GM12878 (cell line): ENCODE data around the gene PDE10A. TPM values are rescaled to one million over a fixed set of nuclear protein-coding genes. Genes with fewer than 3 reads are reported as not detected.

Experiments used
- ATAC-seq: fragments of 200-7000 bp; cut with Tn5 transposase; 3 replicates; pipeline ENCODE4 v1.9.1; 2020; ENCODE audit warnings: mild to moderate bottlenecking, moderate library complexity
- BruUV-seq: library from RNA; stranded (reverse); fragments of 400-500 nt; replicated peaks from 2 replicates; lab custom pipeline; 2021; lab: Mats Ljungman, UMichigan
- CTCF ChIA-PET: fragments of 300-600 bp; sonication (Branson Sonifier 250); formaldehyde crosslinking; extraction: SDS; loops from one replicate; lab custom pipeline; 2021; ENCODE audit warnings: inconsistent platforms; lab: Yijun Ruan, JAX
- POLR2A ChIA-PET: fragments of 350-600 bp; formaldehyde crosslinking; extraction: SDS; loops from one replicate; lab custom pipeline; 2021; ENCODE audit warnings: inconsistent platforms; lab: Charles Lee
- RAD21 ChIA-PET: fragments of 300-600 bp; sonication (Branson Sonifier 250); formaldehyde crosslinking; loops from one replicate; lab custom pipeline; 2023; ENCODE audit warnings: antibody characterized with exemption; ENCODE audit not compliant: unreplicated experiment; lab: Charles Lee
- SMC1A ChIA-PET: fragments of 300-600 bp; sonication (Branson Sonifier 250); formaldehyde crosslinking; loops from one replicate; lab custom pipeline; 2023; ENCODE audit not compliant: unreplicated experiment, uncharacterized antibody; lab: Charles Lee
- DNase-seq: peaks from one replicate; pipeline ENCODE4 v3.0.0-alpha.2; 2011; ENCODE audit warnings: low read depth, low spot score
- FAIRE-seq: peaks from 3 replicates; lab custom pipeline; 2011; peaks lifted over from hg19 to GRCh38; lab: Jason Lieb, UNC
- H2AFZ ChIP-seq: 2 replicates; pipeline ENCODE4 v1.6.0; 2011; ENCODE audit warnings: low read depth, low read length, control low read depth; ENCODE audit not compliant: control insufficient read depth
- H3K27ac ChIP-seq: 2 replicates; pipeline ENCODE4 v1.5.1; 2011; ENCODE audit warnings: control low read depth; ENCODE audit not compliant: control insufficient read depth, insufficient read depth
- H3K27me3 ChIP-seq, 2 experiments: replicated peaks in 1 of 2; 2 replicates each; pipeline versions ENCODE4 v1.6.0 to v1.6.1; 2011; ENCODE audit warnings: low read length in 1 of 2; ENCODE audit not compliant: control insufficient read depth in 2 of 2, insufficient read depth in 2 of 2
- H3K36me3 ChIP-seq, 2 experiments: 2 replicates each; pipeline ENCODE4 v1.5.1; 2011; ENCODE audit warnings: low read length in 1 of 2; ENCODE audit not compliant: control insufficient read depth in 2 of 2, insufficient read depth in 2 of 2
- H3K4me1 ChIP-seq: 2 replicates; pipeline ENCODE4 v1.6.1; 2011; ENCODE audit warnings: mild to moderate bottlenecking, low read length, moderate library complexity, mixed read lengths; ENCODE audit not compliant: control insufficient read depth, insufficient read depth
- H3K4me2 ChIP-seq: 2 replicates; pipeline ENCODE4 v1.6.0; 2011; ENCODE audit warnings: control low read depth; ENCODE audit not compliant: control insufficient read depth, insufficient read depth
- H3K4me3 ChIP-seq: fragments of 200-600 bp; sonication (generic); 2 replicates; pipeline ENCODE4 v1.5.1; 2016
- H3K79me2 ChIP-seq: 2 replicates; pipeline ENCODE4 v1.6.0; 2011; ENCODE audit warnings: low read length; ENCODE audit not compliant: control insufficient read depth, insufficient read depth
- H3K9ac ChIP-seq: 2 replicates; pipeline ENCODE4 v1.8.0; 2011; ENCODE audit warnings: low read length, control low read depth, mixed read lengths; ENCODE audit not compliant: control insufficient read depth, insufficient read depth
- H3K9me3 ChIP-seq: replicated peaks from 3 replicates; pipeline ENCODE4 v1.5.1; 2011; ENCODE audit warnings: mild to moderate bottlenecking, low read length; ENCODE audit not compliant: control insufficient read depth, insufficient read depth
- H4K20me1 ChIP-seq: 2 replicates; pipeline ENCODE4 v1.6.0; 2011; ENCODE audit not compliant: control insufficient read depth, insufficient read depth
- ASH2L ChIP-seq: fragments of 300-600, 200-600 bp; sonication (generic); IDR thresholded peaks from 2 replicates; pipeline ENCODE4 v1.6.1; 2017; ENCODE audit warnings: low read depth, mild to moderate bottlenecking, borderline replicate concordance
- BHLHE40 ChIP-seq, 2 experiments: fragments of 450-650 bp in 1 of 2; IDR thresholded peaks; 2 replicates each; pipeline ENCODE4 v1.6.1; 2011 to 2017; ENCODE audit warnings: low read depth in 2 of 2, borderline replicate concordance in 1 of 2, improper control_type of control experiment in 1 of 2, low read length in 1 of 2, mild to moderate bottlenecking in 1 of 2
- CHD4 ChIP-seq: fragments of 200-600 bp; sonication (generic); IDR thresholded peaks from 2 replicates; pipeline ENCODE4 v1.6.1; 2016; ENCODE audit warnings: mild to moderate bottlenecking
- FOS ChIP-seq: IDR thresholded peaks from 3 replicates; pipeline ENCODE4 v1.6.1; 2011; ENCODE audit warnings: borderline replicate concordance; ENCODE audit not compliant: insufficient read length; ENCODE audit errors: extremely low read depth
- POLR2A ChIP-seq: IDR thresholded peaks from 2 replicates; pipeline ENCODE4 v1.6.1; 2011; ENCODE audit warnings: low read depth, mild to moderate bottlenecking, low read length
- RAD51 ChIP-seq: fragments of 450-650 bp; IDR thresholded peaks from 2 replicates; pipeline ENCODE4 v1.6.1; 2016; ENCODE audit warnings: moderate library complexity, mild to moderate bottlenecking, inconsistent platforms
- RCOR1 ChIP-seq: conservative IDR thresholded peaks from 2 replicates; pipeline ENCODE4 v1.6.1; 2012; ENCODE audit warnings: low read depth, low read length, improper control_type of control experiment
- SMAD1 ChIP-seq: fragments of 450-650 bp; IDR thresholded peaks from 2 replicates; pipeline ENCODE4 v1.6.1; 2018; ENCODE audit warnings: mild to moderate bottlenecking, low read depth; ENCODE audit not compliant: partially characterized antibody
- WGBS: methylation state at CpG from one replicate; pipeline ENCODE4 v1.1.6; 2016; ENCODE audit warnings: low lambda C conversion rate; ENCODE audit not compliant: insufficient replicate concordance, insufficient coverage; ENCODE audit errors: missing lambda C conversion rate; 5-methylcytosine and 5-hydroxymethylcytosine counted together
- in situ Hi-C: fragments of 300-500 bp; cut with MboI; formaldehyde crosslinking; loops from 9 replicates; pipeline ENCODE4 v1.14.3; 2018; ENCODE audit warnings: mixed read lengths
- intact Hi-C: fragments of 100-400 bp; cut with micrococcal nuclease; formaldehyde crosslinking; loops from one replicate; pipeline ENCODE4 v1.14.2; 2022; ENCODE audit not compliant: unreplicated experiment
- polyA plus RNA-seq, 11 experiments: library from polyadenylated mRNA; depleted of rRNA in 4 of 11; unstranded in 6 of 11; stranded (reverse) in 5 of 11; fragments of >200 nt; fragmentation: Nextera tagmentation in 4 of 11; fragmentation: Illumina TruSeq in 1 of 11; extraction: Ambion mirVana in 4 of 11; extraction: Trizol in 1 of 11; gene quantifications; 1 replicate in 1 of 11; 2 replicates in 10 of 11; pipeline versions ENCODE4 v1.2.1 to v1.2.3, GENCODE V29; 2011 to 2016; ENCODE audit warnings: inconsistent platforms in 2 of 11, missing spikeins in 2 of 11, low read depth in 1 of 11
- total RNA-seq, 4 experiments: library from RNA; depleted of rRNA in 3 of 4; stranded (reverse); fragments of >200 nt in 3 of 4; fragmentation: Illumina TruSeq in 1 of 4; extraction: Trizol in 1 of 4; gene quantifications; 2 replicates each; pipeline versions ENCODE4 v1.2.1 to v1.2.3, GENCODE V29; 2013 to 2021
- TF ChIP-seq, protein P1 (sequence below): IDR thresholded peaks from 2 replicates; pipeline ENCODE4 v1.6.1; 2011; ENCODE audit warnings: low read depth, mild to moderate bottlenecking, low read length, moderate library complexity, borderline replicate concordance; ENCODE audit errors: extremely low read depth
- TF ChIP-seq, protein P2 (sequence below): fragments of 450-650 bp; IDR thresholded peaks from 2 replicates; pipeline ENCODE4 v1.6.1; 2017; ENCODE audit warnings: mild to moderate bottlenecking, low read depth, inconsistent platforms; ENCODE audit not compliant: poor library complexity, severe bottlenecking
- TF ChIP-seq, protein P3 (sequence below): fragments of 450-650 bp; conservative IDR thresholded peaks from 2 replicates; pipeline ENCODE4 v1.6.1; 2017; ENCODE audit warnings: mild to moderate bottlenecking, moderate library complexity
- TF ChIP-seq, protein P4 (sequence below): IDR thresholded peaks from 2 replicates; pipeline ENCODE4 v1.6.1; 2012; ENCODE audit warnings: low read depth, low read length, improper control_type of control experiment
- TF ChIP-seq, protein P5 (sequence below): IDR thresholded peaks from 2 replicates; pipeline ENCODE4 v1.6.1; 2012; ENCODE audit warnings: low read length, inconsistent platforms
- TF ChIP-seq, protein P6 (sequence below): fragments of 450-650 bp; IDR thresholded peaks from 2 replicates; pipeline ENCODE4 v1.6.1; 2017; ENCODE audit warnings: borderline replicate concordance

The PDE10A gene
- total and polyA plus RNA-seq, 10 of the 15 experiments (the other 5 are each of a cell fraction or from before 2014, with no cell fraction given), result under 0.01 to 1.3 (median 0.03) TPM; not detected in 2

DNA sequence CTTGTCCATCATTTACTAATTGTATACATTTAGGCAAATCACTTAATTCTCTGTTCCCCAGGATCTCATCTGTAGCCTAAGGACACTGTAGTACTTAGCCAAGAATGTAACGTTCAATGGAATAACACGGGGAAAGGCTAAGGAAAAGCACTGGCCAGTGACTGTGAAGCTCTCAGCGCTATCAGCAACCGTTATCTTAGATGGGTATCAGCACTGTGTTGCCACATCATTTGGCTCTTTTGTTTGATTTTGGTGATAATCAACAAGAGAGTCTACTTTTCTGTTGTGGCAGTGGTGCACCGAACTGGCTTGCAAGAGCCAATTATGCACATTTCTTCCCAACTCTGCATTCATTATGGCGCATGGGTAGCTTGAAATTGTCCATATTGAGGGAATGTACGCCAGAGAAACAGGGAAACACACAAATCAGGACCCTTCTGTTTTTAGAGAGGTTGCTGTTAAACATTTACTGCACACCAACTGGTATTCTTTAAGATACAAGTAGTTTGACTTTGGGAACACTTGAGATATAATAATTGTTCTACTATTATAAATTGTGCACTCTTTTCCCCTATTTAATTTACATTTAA lies 259.9 kb downstream of the PDE10A start:
- Histone ChIP-seq H4K20me1 (no peaks in the 10 kb centered on the region), H3K4me2 (no peak overlapping the region), H3K9me3 (no peaks in the 10 kb centered on the region), H3K36me3 (no peaks in the 10 kb centered on the region), H3K79me2 (no peaks in the 10 kb centered on the region), H3K4me1 (no peaks in the 10 kb centered on the region), H2AFZ (no peak overlapping the region), H3K9ac (no peak overlapping the region), H3K27ac (no peak overlapping the region), H3K27me3 (no peaks in the 10 kb centered on the region), H3K4me3 (no peak overlapping the region)
- SMC1A ChIA-PET, result no interaction called here
- CTCF ChIA-PET, result no interaction called here
- DNase-seq, result no peak
- RAD21 ChIA-PET, result no interaction called here
- WGBS, result 41% methylated on average over 7 of the region's 7 CpGs
- no peak for FAIRE-seq
- POLR2A ChIA-PET, result no interaction called here
- in situ Hi-C loops, result no loop called here
- no peak for ATAC-seq
- BruUV-seq, result no TSS peak
- intact Hi-C loops, result no loop called here
- TF ChIP-seq BHLHE40 (IDR thresholded peaks at IDR 0.05; ENCODE audit: borderline replicate concordance in 1 of 2, low read depth in 2 of 2, low read length in 1 of 2) (no peak), POLR2A (no peak), FOS (no peak), SMAD1 (no peak), RCOR1 (no peak), ASH2L (no peak), CHD4 (no peak), RAD51 (no peak)
- TF ChIP-seq, protein P1, sequence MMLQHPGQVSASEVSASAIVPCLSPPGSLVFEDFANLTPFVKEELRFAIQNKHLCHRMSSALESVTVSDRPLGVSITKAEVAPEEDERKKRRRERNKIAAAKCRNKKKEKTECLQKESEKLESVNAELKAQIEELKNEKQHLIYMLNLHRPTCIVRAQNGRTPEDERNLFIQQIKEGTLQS, result no peak
- TF ChIP-seq, protein P2, sequence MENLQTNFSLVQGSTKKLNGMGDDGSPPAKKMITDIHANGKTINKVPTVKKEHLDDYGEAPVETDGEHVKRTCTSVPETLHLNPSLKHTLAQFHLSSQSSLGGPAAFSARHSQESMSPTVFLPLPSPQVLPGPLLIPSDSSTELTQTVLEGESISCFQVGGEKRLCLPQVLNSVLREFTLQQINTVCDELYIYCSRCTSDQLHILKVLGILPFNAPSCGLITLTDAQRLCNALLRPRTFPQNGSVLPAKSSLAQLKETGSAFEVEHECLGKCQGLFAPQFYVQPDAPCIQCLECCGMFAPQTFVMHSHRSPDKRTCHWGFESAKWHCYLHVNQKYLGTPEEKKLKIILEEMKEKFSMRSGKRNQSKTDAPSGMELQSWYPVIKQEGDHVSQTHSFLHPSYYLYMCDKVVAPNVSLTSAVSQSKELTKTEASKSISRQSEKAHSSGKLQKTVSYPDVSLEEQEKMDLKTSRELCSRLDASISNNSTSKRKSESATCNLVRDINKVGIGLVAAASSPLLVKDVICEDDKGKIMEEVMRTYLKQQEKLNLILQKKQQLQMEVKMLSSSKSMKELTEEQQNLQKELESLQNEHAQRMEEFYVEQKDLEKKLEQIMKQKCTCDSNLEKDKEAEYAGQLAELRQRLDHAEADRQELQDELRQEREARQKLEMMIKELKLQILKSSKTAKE, result no peak
- TF ChIP-seq, protein P3, sequence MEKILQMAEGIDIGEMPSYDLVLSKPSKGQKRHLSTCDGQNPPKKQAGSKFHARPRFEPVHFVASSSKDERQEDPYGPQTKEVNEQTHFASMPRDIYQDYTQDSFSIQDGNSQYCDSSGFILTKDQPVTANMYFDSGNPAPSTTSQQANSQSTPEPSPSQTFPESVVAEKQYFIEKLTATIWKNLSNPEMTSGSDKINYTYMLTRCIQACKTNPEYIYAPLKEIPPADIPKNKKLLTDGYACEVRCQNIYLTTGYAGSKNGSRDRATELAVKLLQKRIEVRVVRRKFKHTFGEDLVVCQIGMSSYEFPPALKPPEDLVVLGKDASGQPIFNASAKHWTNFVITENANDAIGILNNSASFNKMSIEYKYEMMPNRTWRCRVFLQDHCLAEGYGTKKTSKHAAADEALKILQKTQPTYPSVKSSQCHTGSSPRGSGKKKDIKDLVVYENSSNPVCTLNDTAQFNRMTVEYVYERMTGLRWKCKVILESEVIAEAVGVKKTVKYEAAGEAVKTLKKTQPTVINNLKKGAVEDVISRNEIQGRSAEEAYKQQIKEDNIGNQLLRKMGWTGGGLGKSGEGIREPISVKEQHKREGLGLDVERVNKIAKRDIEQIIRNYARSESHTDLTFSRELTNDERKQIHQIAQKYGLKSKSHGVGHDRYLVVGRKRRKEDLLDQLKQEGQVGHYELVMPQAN, result no peak
- TF ChIP-seq, protein P4, sequence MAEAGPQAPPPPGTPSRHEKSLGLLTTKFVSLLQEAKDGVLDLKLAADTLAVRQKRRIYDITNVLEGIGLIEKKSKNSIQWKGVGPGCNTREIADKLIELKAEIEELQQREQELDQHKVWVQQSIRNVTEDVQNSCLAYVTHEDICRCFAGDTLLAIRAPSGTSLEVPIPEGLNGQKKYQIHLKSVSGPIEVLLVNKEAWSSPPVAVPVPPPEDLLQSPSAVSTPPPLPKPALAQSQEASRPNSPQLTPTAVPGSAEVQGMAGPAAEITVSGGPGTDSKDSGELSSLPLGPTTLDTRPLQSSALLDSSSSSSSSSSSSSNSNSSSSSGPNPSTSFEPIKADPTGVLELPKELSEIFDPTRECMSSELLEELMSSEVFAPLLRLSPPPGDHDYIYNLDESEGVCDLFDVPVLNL, result no peak
- TF ChIP-seq, protein P5, sequence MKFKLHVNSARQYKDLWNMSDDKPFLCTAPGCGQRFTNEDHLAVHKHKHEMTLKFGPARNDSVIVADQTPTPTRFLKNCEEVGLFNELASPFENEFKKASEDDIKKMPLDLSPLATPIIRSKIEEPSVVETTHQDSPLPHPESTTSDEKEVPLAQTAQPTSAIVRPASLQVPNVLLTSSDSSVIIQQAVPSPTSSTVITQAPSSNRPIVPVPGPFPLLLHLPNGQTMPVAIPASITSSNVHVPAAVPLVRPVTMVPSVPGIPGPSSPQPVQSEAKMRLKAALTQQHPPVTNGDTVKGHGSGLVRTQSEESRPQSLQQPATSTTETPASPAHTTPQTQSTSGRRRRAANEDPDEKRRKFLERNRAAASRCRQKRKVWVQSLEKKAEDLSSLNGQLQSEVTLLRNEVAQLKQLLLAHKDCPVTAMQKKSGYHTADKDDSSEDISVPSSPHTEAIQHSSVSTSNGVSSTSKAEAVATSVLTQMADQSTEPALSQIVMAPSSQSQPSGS, result no peak
- TF ChIP-seq, protein P6, sequence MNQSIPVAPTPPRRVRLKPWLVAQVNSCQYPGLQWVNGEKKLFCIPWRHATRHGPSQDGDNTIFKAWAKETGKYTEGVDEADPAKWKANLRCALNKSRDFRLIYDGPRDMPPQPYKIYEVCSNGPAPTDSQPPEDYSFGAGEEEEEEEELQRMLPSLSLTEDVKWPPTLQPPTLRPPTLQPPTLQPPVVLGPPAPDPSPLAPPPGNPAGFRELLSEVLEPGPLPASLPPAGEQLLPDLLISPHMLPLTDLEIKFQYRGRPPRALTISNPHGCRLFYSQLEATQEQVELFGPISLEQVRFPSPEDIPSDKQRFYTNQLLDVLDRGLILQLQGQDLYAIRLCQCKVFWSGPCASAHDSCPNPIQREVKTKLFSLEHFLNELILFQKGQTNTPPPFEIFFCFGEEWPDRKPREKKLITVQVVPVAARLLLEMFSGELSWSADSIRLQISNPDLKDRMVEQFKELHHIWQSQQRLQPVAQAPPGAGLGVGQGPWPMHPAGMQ, result no peak
